ENCODE data around the gene MIDN. TPM values are rescaled to one million over a fixed set of nuclear protein-coding genes. Genes with fewer than 3 reads are reported as not detected.

The MIDN gene
- total RNA-seq, 1 donor from 2014 or later, result 68.3 TPM

GRCh38 chr19:1307755-1308303 is 59.4 kb downstream of the MIDN start:
- Mint-ChIP-seq H3K36me3 (ENCODE audit: low read depth) (no peaks in the 10 kb centered on the region), H3K27ac (ENCODE audit: unreplicated experiment) (no peak overlapping the region), H3K9me3 (ENCODE audit: low read depth) (no peaks in the 10 kb centered on the region), H3K27me3 (ENCODE audit: low read depth) (no peaks in the 10 kb centered on the region), H3K4me1 (ENCODE audit: low read depth) (peaks cover 3% of the 10 kb centered on the region), H3K4me3 (ENCODE audit: unreplicated experiment) (no peak overlapping the region)
- DNase-seq (ENCODE audit: low spot score), result peak; percentile 84
- TF ChIP-seq CTCF (IDR thresholded peaks at IDR 0.05), result no peak

GRCh38 chr19:1308718-1309117 is 60.3 kb downstream of the MIDN start:
- no peaks in the 10 kb centered on the region for H3K27me3 Mint-ChIP-seq (ENCODE audit: low read depth)
- no peaks in the 10 kb centered on the region for H3K36me3 Mint-ChIP-seq (ENCODE audit: low read depth)
- no peak overlapping the region for H3K27ac Mint-ChIP-seq (ENCODE audit: unreplicated experiment)
- no peaks in the 10 kb centered on the region for H3K9me3 Mint-ChIP-seq (ENCODE audit: low read depth)
- peaks cover 8% of the 10 kb centered on the region for H3K4me1 Mint-ChIP-seq (ENCODE audit: low read depth)
- DNase-seq (ENCODE audit: low spot score), result no peak
- TF ChIP-seq CTCF (IDR thresholded peaks at IDR 0.05), result no peak
- no peak overlapping the region for H3K4me3 Mint-ChIP-seq (ENCODE audit: unreplicated experiment)

Other genes starting within 250 kb of the MIDN start
- gene GRIN3B, start 248.2 kb upstream of the MIDN start, total RNA-seq, result 0.31 to 0.67 TPM (median 0.33 TPM) in 3 replicates
- 120 to 130 TPM (median 120 TPM) in 3 replicates for gene TMEM259, start 227.5 kb upstream of the MIDN start, total RNA-seq
- not detected in 3 replicates for gene RNU6-2, start 227.1 kb upstream of the MIDN start, total RNA-seq
- 258 to 363 TPM (median 357 TPM) in 3 replicates for gene CNN2, start 222.0 kb upstream of the MIDN start, total RNA-seq
- gene ABCA7, start 208.5 kb upstream of the MIDN start, total RNA-seq, result 6.7 to 15.9 TPM (median 8.9 TPM) in 3 replicates
- gene ARHGAP45, start 181.4 kb upstream of the MIDN start, total RNA-seq, result 0.57 to 1.6 TPM (median 1.0 TPM) in 3 replicates
- gene POLR2E, start 153.2 kb upstream of the MIDN start, total RNA-seq, result 110 to 119 TPM (median 113 TPM) in 3 replicates
- gene GPX4, start 144.6 kb upstream of the MIDN start, total RNA-seq, result 240 to 246 TPM (median 245 TPM) in 3 replicates
- 25.9 to 46.0 TPM (median 45.6 TPM) in 3 replicates for gene SBNO2, start 74.3 kb upstream of the MIDN start, total RNA-seq
- gene STK11, start 42.8 kb upstream of the MIDN start, total RNA-seq, result 41.1 to 44.5 TPM (median 42.3 TPM) in 3 replicates
- gene CBARP, start 10.6 kb upstream of the MIDN start, total RNA-seq, result 4.8 to 9.0 TPM (median 7.6 TPM) in 3 replicates
- gene ATP5F1D, start 6.8 kb upstream of the MIDN start, total RNA-seq, result 110 to 125 TPM (median 122 TPM) in 3 replicates
- gene CIRBP, start 20.7 kb downstream of the MIDN start, total RNA-seq, result 295 to 320 TPM (median 303 TPM) in 3 replicates
- 32.7 to 41.3 TPM (median 36.1 TPM) in 3 replicates for gene FAM174C, start 26.9 kb downstream of the MIDN start, total RNA-seq
- 7.0 to 7.9 TPM (median 7.2 TPM) in 3 replicates for gene EFNA2, start 37.3 kb downstream of the MIDN start, total RNA-seq
- gene NDUFS7, start 135.3 kb downstream of the MIDN start, total RNA-seq, result 57.3 to 66.1 TPM (median 57.8 TPM) in 3 replicates
- gene GAMT, start 153.0 kb downstream of the MIDN start, total RNA-seq, result 30.1 to 34.3 TPM (median 32.5 TPM) in 3 replicates
- gene DAZAP1, start 159.0 kb downstream of the MIDN start, total RNA-seq, result 81.1 to 88.0 TPM (median 82.5 TPM) in 3 replicates
- gene RPS15, start 189.8 kb downstream of the MIDN start, total RNA-seq, result 614 to 734 TPM (median 636 TPM) in 3 replicates
- gene APC2, start 201.5 kb downstream of the MIDN start, total RNA-seq, result 1.4 to 3.9 TPM (median 3.9 TPM) in 3 replicates
- 23.3 to 24.7 TPM (median 24.2 TPM) in 3 replicates for gene C19orf25, start 230.6 kb downstream of the MIDN start, total RNA-seq
- gene PCSK4, start 241.8 kb downstream of the MIDN start, total RNA-seq, result 3.3 to 4.0 TPM (median 3.9 TPM) in 3 replicates
- 2.7 to 3.9 TPM (median 2.8 TPM) in 3 replicates for gene REEP6, start 242.6 kb downstream of the MIDN start, total RNA-seq